Astrocyte of the spinal cord (primary cell): ENCODE measurements around the gene ZNF316.
A peak's percentile ranks its signal among the peaks of the same experiment; 100 is the strongest.

Experiments
- DNase-seq: peaks from one replicate; pipeline ENCODE4 v3.0.0; 2011; ENCODE audit warnings: low read depth, low spot score
- H3K4me3 ChIP-seq: 2 replicates; pipeline ENCODE4 v1.5.1; 2011; ENCODE audit warnings: low read depth, mild to moderate bottlenecking, low read length, moderate library complexity
- in situ Hi-C: cut with HindIII; loops from 2 replicates; pipeline ENCODE4 v1.10.0; 2017; ENCODE audit warnings: low sequenced_read_pairs
- TF ChIP-seq, protein P1 (sequence below): IDR thresholded peaks from 2 replicates; pipeline ENCODE4 v1.5.1; 2012; ENCODE audit warnings: low read depth, mild to moderate bottlenecking, low read length, inconsistent platforms

ZNF316 gene

DNA sequence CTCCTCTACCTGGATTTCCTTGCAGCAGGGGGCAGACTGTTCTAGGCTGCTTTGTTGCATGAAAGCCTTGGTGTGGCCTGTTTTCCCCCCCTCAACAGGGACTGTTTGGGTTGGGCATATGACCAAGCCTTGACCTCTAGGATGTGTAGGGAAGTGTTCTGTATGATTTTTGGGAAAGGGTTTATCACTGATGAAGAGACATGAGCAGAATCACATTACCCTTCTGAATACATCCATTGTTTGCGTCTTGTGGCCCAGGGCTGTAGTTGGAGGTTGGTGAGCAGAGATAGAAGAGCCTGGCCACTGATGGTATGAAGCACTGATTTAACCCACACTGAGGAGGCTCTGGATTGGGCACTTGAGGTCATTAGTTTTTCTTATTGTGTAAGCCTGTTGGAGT is 43.0 kb downstream of the ZNF316 start:
- DNase-seq, result no peak
- TF ChIP-seq, protein P1, sequence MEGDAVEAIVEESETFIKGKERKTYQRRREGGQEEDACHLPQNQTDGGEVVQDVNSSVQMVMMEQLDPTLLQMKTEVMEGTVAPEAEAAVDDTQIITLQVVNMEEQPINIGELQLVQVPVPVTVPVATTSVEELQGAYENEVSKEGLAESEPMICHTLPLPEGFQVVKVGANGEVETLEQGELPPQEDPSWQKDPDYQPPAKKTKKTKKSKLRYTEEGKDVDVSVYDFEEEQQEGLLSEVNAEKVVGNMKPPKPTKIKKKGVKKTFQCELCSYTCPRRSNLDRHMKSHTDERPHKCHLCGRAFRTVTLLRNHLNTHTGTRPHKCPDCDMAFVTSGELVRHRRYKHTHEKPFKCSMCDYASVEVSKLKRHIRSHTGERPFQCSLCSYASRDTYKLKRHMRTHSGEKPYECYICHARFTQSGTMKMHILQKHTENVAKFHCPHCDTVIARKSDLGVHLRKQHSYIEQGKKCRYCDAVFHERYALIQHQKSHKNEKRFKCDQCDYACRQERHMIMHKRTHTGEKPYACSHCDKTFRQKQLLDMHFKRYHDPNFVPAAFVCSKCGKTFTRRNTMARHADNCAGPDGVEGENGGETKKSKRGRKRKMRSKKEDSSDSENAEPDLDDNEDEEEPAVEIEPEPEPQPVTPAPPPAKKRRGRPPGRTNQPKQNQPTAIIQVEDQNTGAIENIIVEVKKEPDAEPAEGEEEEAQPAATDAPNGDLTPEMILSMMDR, result no peak
- in situ Hi-C loops, result no loop called here
- H3K4me3 ChIP-seq, result no peak overlapping the region

DNA sequence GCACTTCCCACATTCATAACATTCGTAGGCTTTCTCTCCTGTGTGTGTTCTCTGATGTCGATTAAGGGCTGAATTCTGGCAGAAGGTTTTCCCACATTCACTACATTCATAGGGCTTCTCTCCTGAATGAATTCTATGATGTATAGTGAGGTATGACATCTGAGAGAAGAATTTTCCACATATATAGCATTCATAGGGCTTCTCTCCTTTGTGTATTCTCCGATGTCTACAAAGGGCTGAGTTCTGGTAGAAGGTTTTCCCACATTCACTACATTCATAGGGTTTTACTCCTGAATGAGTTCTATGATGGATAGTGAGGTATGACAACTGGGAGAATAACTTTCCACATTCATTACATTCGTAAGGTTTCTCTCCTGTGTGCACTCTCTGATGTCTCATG is 54.0 kb downstream of the ZNF316 start:
- TF ChIP-seq, protein P1, result no peak
- no peak overlapping the region for H3K4me3 ChIP-seq
- in situ Hi-C loops, result no loop called here
- DNase-seq, result no peak

DNA sequence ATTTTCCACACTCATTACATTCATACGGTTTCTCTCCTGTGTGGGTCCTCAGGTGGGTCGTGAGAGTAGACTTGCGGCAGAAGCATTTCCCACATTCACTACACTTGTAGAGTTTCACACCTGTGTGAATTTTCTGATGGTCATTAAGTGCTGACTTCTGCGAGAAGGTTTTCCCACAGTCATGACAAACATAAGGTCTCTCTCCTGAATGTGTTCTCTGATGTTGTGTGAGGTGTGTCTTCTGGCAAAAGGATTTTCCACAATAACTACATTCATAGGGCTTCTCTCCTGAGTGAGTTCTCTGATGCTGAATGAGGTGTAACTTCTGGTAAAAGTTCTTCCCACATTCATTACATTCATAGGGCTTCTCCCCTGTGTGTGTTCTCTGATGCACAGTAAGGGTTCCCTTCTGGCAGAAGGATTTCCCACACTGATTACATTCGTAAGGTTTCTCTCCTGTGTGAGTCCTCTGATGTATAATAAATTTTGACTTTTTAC is 54.5 kb downstream of the ZNF316 start:
- TF ChIP-seq, protein P1, result no peak
- DNase-seq, result peak; percentile 41
- H3K4me3 ChIP-seq, result no peak overlapping the region
- in situ Hi-C loops, result no loop called here

DNA sequence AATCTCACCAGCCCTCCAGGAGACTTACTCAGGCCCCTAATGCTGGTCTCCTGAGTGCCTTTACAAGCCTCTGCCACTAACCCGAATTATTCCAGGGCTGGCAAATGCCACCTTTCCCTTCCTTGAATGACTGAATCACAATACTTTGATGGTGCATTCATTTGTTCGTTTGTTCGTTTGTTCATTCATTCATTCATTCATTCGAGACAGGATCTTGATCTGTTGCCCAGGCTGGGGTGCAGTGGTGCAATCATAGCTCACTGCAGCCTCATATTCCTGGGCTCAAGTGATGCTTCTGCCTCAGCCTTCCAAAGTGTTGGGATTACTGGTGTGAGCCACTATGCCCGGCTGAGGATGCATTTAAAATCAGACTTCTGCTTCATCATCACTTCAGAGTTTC is 63.7 kb downstream of the ZNF316 start:
- no peak overlapping the region for H3K4me3 ChIP-seq
- DNase-seq, result no peak

DNA sequence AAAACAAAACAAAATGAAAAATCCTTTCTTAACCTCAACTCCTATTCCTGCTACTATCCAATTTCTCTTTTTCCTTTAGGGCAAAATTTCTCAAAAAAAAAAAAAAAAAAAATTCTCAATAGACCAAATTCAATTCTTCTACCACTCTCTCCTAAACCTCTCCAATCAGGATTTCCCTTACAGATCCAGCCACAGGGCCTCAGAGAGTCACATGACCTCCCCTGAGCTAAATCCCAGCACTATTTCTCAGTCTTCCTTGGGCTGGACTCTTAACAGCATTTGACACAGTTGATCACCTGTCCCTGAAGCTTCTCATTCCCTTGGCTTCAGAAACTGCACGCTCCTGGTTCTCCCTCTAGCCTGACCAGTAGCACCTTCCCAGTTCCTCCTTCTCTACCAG is 64.7 kb downstream of the ZNF316 start:
- no peak for DNase-seq
- no peak overlapping the region for H3K4me3 ChIP-seq
- TF ChIP-seq, protein P1, result no peak
- in situ Hi-C loops, result no loop called here

More for the DNA sequence above, 63.7 kb downstream of the ZNF316 start:
- in situ Hi-C loops, result no loop called here
- TF ChIP-seq, protein P1, result no peak
